H1 (cell line): ENCODE results near the gene PET100. TPM values are rescaled to one million over a fixed set of nuclear protein-coding genes. Genes with fewer than 3 reads are reported as not detected.

Source experiments
- CHD7 ChIP-seq: fragments of 300-600 bp; sonication (generic); IDR thresholded peaks from 2 replicates; pipeline ENCODE4 v1.7.1; 2012; ENCODE audit warnings: low read length, moderate library complexity, mild to moderate bottlenecking, inconsistent platforms; ENCODE audit not compliant: insufficient replicate concordance
- SAP30 ChIP-seq: fragments of 300-600 bp; sonication (generic); IDR thresholded peaks from 2 replicates; pipeline ENCODE4 v1.7.1; 2012; ENCODE audit warnings: low read length, moderate library complexity, mild to moderate bottlenecking, inconsistent platforms; ENCODE audit not compliant: insufficient read depth, insufficient replicate concordance
- polyA plus RNA-seq, 7 experiments: library from polyadenylated mRNA; depleted of rRNA in 3 of 7; stranded (reverse) in 5 of 7; unstranded in 2 of 7; fragments of >200 nt in 5 of 7; fragments of 200-250 nt in 2 of 7; gene quantifications; 1 replicate in 5 of 7; 2 replicates in 1 of 7; 4 replicates in 1 of 7; pipeline versions ENCODE4 v1.2.1 to v1.2.3, GENCODE V29; 2011 to 2013; ENCODE audit warnings: missing spikeins in 2 of 7, mixed read lengths in 2 of 7
- total RNA-seq: library from RNA; stranded (reverse); fragmentation: NEBNext Ultra II Directional; extraction: Animal tissue kit (Norgen Biotek cat#: 25700); gene quantifications from 2 replicates; pipeline ENCODE4 v1.2.1, GENCODE V29; 2021

Gene PET100
- total and polyA plus RNA-seq, 2 of the 8 experiments (the other 6 are each of a cell fraction or from before 2014, with no cell fraction given): 80.8 to 105 TPM

GRCh38 chr19:7612282-7613274 lies 17.0 kb upstream of the PET100 start (continued):
- no peak for TF ChIP-seq CHD7
- no peak for TF ChIP-seq SAP30
- TF ChIP-seq, all 59 proteins: peak for 0
